Embryonic facial prominence (tissue), 1 donor: ENCODE results near the gene CNNM4.

ENCODE experiments used
- DNase-seq: peaks from one replicate; pipeline ENCODE4 v3.0.0-alpha.2; 2016; ENCODE audit errors: extremely low spot score

Gene CNNM4

GRCh38 chr2:96859099-96859649, 98.5 kb downstream of the CNNM4 start:
- no peak for DNase-seq

GRCh38 chr2:96859681-96860064, 99.0 kb downstream of the CNNM4 start:
- DNase-seq, result no peak

- no peak for DNase-seq
Observed at GRCh38 chr2:96860065-96861029, 99.6 kb downstream of the CNNM4 start.

GRCh38 chr2:96861074-96861473, 100.4 kb downstream of the CNNM4 start:
- no peak for DNase-seq
